Stimulated activated CD4-positive, alpha-beta T cell treated with anti-CD3 and anti-CD28 coated beads, Interleukin-4, amount 100 ng/mL, for 48 hours (primary cell): ENCODE results near the gene TMEM217.

Experiments
- DNase-seq, 2 donors: peaks; one replicate each; pipeline ENCODE4 v3.0.0-alpha.2; 2020; ENCODE audit warnings: low read depth in 2 of 2

Gene TMEM217

GRCh38 chr6:37280162-37280887 is 22.4 kb upstream of the TMEM217 start:
- no peak for DNase-seq

GRCh38 chr6:37279366-37280134 is 21.6 kb upstream of the TMEM217 start:
- no peak for DNase-seq

GRCh38 chr6:37277001-37277409 is 19.1 kb upstream of the TMEM217 start:
- DNase-seq, result no peak

GRCh38 chr6:37275350-37275749 is 17.4 kb upstream of the TMEM217 start:
- no peak for DNase-seq

GRCh38 chr6:37273690-37274089 is 15.7 kb upstream of the TMEM217 start:
- DNase-seq, result no peak

- DNase-seq, result no peak
These were observed 15.1 kb upstream of the TMEM217 start for GRCh38 chr6:37272834-37273566.

GRCh38 chr6:37269105-37269504 is 11.2 kb upstream of the TMEM217 start:
- no peak for DNase-seq

- no peak for DNase-seq
These were observed 7.9 kb upstream of the TMEM217 start for GRCh38 chr6:37265860-37266259.

GRCh38 chr6:37265001-37265400 is 7.1 kb upstream of the TMEM217 start:
- DNase-seq, result no peak

GRCh38 chr6:37262446-37263026 is 4.6 kb upstream of the TMEM217 start:
- DNase-seq, result no peak

GRCh38 chr6:37261198-37261597 is 3.3 kb upstream of the TMEM217 start:
- no peak for DNase-seq

GRCh38 chr6:37260444-37260843 is 2.5 kb upstream of the TMEM217 start:
- no peak for DNase-seq

GRCh38 chr6:37260040-37260439 is 2.1 kb upstream of the TMEM217 start:
- DNase-seq, result no peak

GRCh38 chr6:37259191-37259590 is 1.2 kb upstream of the TMEM217 start:
- DNase-seq, result no peak

- no peak for DNase-seq
These were observed 611 bp upstream of the TMEM217 start for GRCh38 chr6:37258405-37259105.

- no peak for DNase-seq
These were observed 667 bp downstream of the TMEM217 start for GRCh38 chr6:37257320-37257633.

GRCh38 chr6:37256692-37257319 is 1.1 kb downstream of the TMEM217 start:
- DNase-seq, result no peak

GRCh38 chr6:37254881-37255280 is 3.1 kb downstream of the TMEM217 start:
- DNase-seq, result no peak

- DNase-seq, result no peak
These were observed 4.4 kb downstream of the TMEM217 start for GRCh38 chr6:37253486-37254007.

- no peak for DNase-seq
These were observed 6.6 kb downstream of the TMEM217 start for GRCh38 chr6:37251211-37251780.
